Measurements from ENCODE around the gene AMTN. TPM values are rescaled to one million over a fixed set of nuclear protein-coding genes. Genes with fewer than 3 reads are reported as not detected.

AMTN gene
- total RNA-seq, 1 donor from 2014 or later: not detected

GRCh38 chr4:70581980-70582379 lies 63.6 kb downstream of the AMTN start:
- intact Hi-C loops (cut with micrococcal nuclease): no loop called here
- Mint-ChIP-seq H3K27ac (no peak overlapping the region), H3K4me1 (no peaks in the 10 kb centered on the region), H3K9me3 (no peaks in the 10 kb centered on the region), H3K27me3 (peaks cover 2% of the 10 kb centered on the region), H3K36me3 (ENCODE audit: low read depth) (no peaks in the 10 kb centered on the region), H3K4me3 (no peak overlapping the region)
- no peak for DNase-seq

Other genes starting within 250 kb of the AMTN start
- not detected in 2 replicates for gene CABS1, start 183.6 kb upstream of the AMTN start, total RNA-seq
- gene SMR3A, start 157.8 kb upstream of the AMTN start, total RNA-seq: not detected in 2 replicates
- not detected in 2 replicates for gene SMR3B, start 135.4 kb upstream of the AMTN start, total RNA-seq
- gene OPRPN, start 120.6 kb upstream of the AMTN start, total RNA-seq: not detected in 2 replicates
- not detected in 2 replicates for gene MUC7, start 46.4 kb upstream of the AMTN start, total RNA-seq
- not detected in 2 replicates for gene AMBN, start 73.7 kb downstream of the AMTN start, total RNA-seq
- not detected in 2 replicates for gene ENAM, start 110.2 kb downstream of the AMTN start, total RNA-seq
- not detected in 2 replicates for gene JCHAIN, start 147.9 kb downstream of the AMTN start, total RNA-seq
- gene UTP3, start 170.0 kb downstream of the AMTN start, total RNA-seq: 45.9 and 47.6 TPM in 2 replicates
- 11.5 and 14.8 TPM in 2 replicates for gene RUFY3, start 203.4 kb downstream of the AMTN start, total RNA-seq